Activated CD8-positive, alpha-beta T cell treated with anti-CD3 and anti-CD28 coated beads for 36 hours (primary cell): ENCODE results near the gene AATK. TPM values are rescaled to one million over a fixed set of nuclear protein-coding genes. Genes with fewer than 3 reads are reported as not detected.

Source experiments
- ATAC-seq: fragments of 200-7000 bp; cut with Tn5 transposase; one replicate; pipeline ENCODE4 v1.10.0; 2021; ENCODE audit warnings: mild to moderate bottlenecking, moderate library complexity
- CTCF ChIA-PET: fragments of 350-600 bp; sonication (Branson Sonifier 250); formaldehyde crosslinking; loops from one replicate; lab custom pipeline; 2021; ENCODE audit warnings: antibody characterized with exemption; lab: Charles Lee
- POLR2A ChIA-PET: fragments of 350-600 bp; sonication (Branson Sonifier 250); formaldehyde crosslinking; loops from one replicate; lab custom pipeline; 2021; ENCODE audit warnings: antibody characterized with exemption; lab: Charles Lee
- DNase-seq: peaks from one replicate; pipeline ENCODE4 v3.0.0-alpha.2; 2020
- H3K27ac Mint-ChIP-seq: one replicate; pipeline ENCODE4 v1.8.0; 2021; ENCODE audit warnings: mild to moderate bottlenecking, mixed read lengths
- H3K27me3 Mint-ChIP-seq: one replicate; pipeline ENCODE4 v1.8.0; 2021; ENCODE audit warnings: mixed read lengths
- H3K36me3 Mint-ChIP-seq: one replicate; pipeline ENCODE4 v1.8.0; 2021; ENCODE audit warnings: low read depth, mixed read lengths
- H3K4me1 Mint-ChIP-seq: one replicate; pipeline ENCODE4 v1.8.0; 2021; ENCODE audit warnings: low read depth, mixed read lengths
- H3K4me3 Mint-ChIP-seq: one replicate; pipeline ENCODE4 v1.8.0; 2021; ENCODE audit warnings: mild to moderate bottlenecking, moderate library complexity, mixed read lengths
- H3K9me3 Mint-ChIP-seq: one replicate; pipeline ENCODE4 v1.8.0; 2021; ENCODE audit warnings: mixed read lengths
- intact Hi-C: fragments of 100-400 bp; cut with micrococcal nuclease; formaldehyde crosslinking; loops from one replicate; pipeline ENCODE4 v1.10.0; 2022
- total RNA-seq, 2 experiments: library from RNA; stranded (reverse); gene quantifications; one replicate each; pipeline ENCODE4 v1.2.3, GENCODE V29; 2021
- TF ChIP-seq, protein P1 (sequence below): fragments of 200-600 bp; IDR thresholded peaks from one replicate; pipeline ENCODE4 v1.8.0; 2022; ENCODE audit warnings: antibody characterized with exemption, mild to moderate bottlenecking

The AATK gene
- total RNA-seq, 2 experiments from 2014 or later = 0.63 to 0.98 TPM

DNA sequence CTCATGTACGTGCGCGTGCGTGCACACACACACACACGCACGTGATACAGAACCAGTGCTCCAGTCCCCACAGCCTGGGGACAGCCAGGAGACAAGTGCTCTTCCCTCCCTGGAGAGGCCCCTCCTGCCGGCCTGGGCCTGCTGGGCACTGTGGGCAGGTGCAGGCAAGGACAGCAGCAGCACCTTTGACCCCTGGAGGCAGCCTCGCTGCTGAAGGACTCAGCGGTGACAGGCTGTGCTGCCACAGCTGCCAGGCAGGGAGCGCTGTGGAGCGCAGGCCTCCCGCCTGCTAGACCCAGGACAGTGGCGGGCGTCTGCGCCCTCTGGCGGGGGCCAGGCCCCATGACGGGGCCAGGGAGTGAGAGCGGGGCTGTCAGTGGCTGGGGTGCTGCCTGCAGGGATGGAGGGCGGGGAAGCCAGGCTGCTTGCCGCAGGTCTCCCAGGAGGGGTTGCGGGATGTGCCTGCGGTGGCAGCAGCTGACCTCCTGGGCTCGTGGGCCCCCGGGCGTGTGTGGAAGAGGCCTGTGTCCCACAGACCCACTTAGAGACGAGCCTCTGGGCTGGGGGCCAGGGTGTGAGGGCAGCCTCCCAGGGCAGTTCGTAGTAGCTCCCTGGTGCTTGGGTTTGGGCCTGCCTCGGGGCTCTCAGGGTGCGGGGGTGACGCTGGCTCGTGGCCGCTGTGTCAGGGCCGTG is 64.3 kb downstream of the AATK start:
- Mint-ChIP-seq H3K4me1 (peaks cover 16% of the 10 kb centered on the region), H3K36me3 (no peaks in the 10 kb centered on the region), H3K4me3 (no peak overlapping the region), H3K9me3 (no peaks in the 10 kb centered on the region), H3K27ac (no peak overlapping the region), H3K27me3 (no peaks in the 10 kb centered on the region)
- TF ChIP-seq, protein P1, sequence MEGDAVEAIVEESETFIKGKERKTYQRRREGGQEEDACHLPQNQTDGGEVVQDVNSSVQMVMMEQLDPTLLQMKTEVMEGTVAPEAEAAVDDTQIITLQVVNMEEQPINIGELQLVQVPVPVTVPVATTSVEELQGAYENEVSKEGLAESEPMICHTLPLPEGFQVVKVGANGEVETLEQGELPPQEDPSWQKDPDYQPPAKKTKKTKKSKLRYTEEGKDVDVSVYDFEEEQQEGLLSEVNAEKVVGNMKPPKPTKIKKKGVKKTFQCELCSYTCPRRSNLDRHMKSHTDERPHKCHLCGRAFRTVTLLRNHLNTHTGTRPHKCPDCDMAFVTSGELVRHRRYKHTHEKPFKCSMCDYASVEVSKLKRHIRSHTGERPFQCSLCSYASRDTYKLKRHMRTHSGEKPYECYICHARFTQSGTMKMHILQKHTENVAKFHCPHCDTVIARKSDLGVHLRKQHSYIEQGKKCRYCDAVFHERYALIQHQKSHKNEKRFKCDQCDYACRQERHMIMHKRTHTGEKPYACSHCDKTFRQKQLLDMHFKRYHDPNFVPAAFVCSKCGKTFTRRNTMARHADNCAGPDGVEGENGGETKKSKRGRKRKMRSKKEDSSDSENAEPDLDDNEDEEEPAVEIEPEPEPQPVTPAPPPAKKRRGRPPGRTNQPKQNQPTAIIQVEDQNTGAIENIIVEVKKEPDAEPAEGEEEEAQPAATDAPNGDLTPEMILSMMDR = peak; percentile 100
- DNase-seq = peak; percentile 90
- intact Hi-C loops = loop anchor here (5.0 kb wide), 1 partner anchor 74 kb away; no protein-coding TSS in a partner anchor
- ChIA-PET POLR2A (interaction anchor here (1.0 to 1.6 kb wide), 3 partner anchors 17 to 78 kb away, joined by 3 to 4 read pairs (median 4); no protein-coding TSS in a partner anchor), CTCF (interaction anchor here (0.6 to 3.7 kb wide), 28 partner anchors 9 to 134 kb away, joined by 3 to 55 read pairs (median 4); partner anchors contain the start of gene BAIAP2)
- ATAC-seq = peak; percentile 99

DNA sequence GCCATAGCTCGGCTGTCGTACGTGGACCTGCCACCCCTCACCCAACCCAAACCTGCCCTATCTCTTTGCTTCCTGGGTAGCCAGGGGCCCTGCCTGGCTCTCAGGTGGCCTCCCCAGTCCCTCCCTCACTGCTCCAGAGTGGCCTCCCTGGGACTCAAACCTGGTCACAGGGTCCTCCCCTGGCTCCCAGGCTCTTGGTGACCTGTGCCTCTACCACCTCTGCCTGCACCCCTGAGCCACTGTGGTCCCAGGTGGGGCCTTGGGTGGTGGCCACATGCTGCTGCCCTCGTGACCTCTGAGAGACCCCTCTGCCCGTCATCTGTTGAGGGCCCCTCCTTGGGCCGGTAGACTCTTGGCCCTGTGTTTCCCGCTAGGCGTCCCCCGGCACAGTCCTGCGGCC is 65.4 kb downstream of the AATK start:
- Mint-ChIP-seq H3K4me1 (peaks cover 27% of the 10 kb centered on the region), H3K36me3 (no peaks in the 10 kb centered on the region), H3K27me3 (no peaks in the 10 kb centered on the region), H3K9me3 (no peaks in the 10 kb centered on the region), H3K27ac (no peak overlapping the region), H3K4me3 (no peak overlapping the region)
- TF ChIP-seq, protein P1 = no peak
- ChIA-PET POLR2A (no interaction called here), CTCF (interaction anchor here (1.2 kb wide), 1 partner anchor 674 kb away, joined by 3 read pairs; no protein-coding TSS in a partner anchor)
- intact Hi-C loops = loop anchor here (5.0 kb wide), 1 partner anchor 73 kb away; no protein-coding TSS in a partner anchor
- ATAC-seq = no peak
- DNase-seq = no peak

DNA sequence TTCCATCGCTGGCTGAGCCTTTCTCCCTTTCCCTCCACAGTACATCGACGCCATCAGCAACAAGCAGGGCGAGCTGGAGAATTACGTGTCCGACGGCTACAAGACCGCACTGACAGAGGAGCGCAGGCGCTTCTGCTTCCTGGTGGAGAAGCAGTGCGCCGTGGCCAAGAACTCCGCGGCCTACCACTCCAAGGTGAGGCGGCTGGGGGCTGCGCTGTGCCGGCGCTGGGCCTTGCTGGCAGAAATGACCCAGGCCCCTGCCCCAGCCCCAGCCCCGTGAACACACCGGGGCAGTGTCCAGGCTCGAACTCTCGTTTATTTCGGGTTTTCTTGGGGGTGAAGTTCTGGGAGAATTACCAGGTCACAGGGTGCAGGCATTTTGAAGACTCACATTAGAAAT is 66.1 kb downstream of the AATK start:
- no peaks in the 10 kb centered on the region for H3K9me3 Mint-ChIP-seq
- ChIA-PET POLR2A (no interaction called here), CTCF (interaction anchor here (1.0 to 1.2 kb wide), 2 partner anchors 76 to 673 kb away, joined by 3 to 7 read pairs; no protein-coding TSS in a partner anchor)
- peaks cover 33% of the 10 kb centered on the region for H3K4me1 Mint-ChIP-seq
- TF ChIP-seq, protein P1 = no peak
- ATAC-seq (no peak), DNase-seq (no peak)
- H3K36me3 Mint-ChIP-seq = no peaks in the 10 kb centered on the region
- intact Hi-C loops = loop anchor here (5.0 kb wide), 1 partner anchor 73 kb away; no protein-coding TSS in a partner anchor
- no peak overlapping the region for H3K27ac Mint-ChIP-seq
- H3K27me3 Mint-ChIP-seq = no peaks in the 10 kb centered on the region
- H3K4me3 Mint-ChIP-seq = no peak overlapping the region

DNA sequence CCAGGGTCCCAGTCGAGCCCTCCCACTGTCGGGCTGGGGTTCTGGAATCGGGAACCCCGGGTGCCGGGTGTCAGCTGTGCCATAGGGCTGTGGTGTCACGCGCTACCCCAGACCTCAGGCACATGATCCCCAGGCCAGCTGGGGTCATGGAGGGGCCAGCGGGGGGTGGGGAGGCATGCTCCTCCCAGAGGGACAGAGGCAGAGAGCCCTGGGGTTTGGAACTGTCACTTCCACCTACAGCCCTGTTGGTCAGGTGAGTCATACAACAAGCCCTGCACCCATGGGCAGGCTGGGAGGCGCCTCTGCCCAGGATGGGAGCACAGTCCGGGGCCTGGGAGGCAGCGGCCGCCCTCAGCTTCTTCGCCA is 68.1 kb downstream of the AATK start:
- TF ChIP-seq, protein P1 = no peak
- Mint-ChIP-seq H3K27me3 (no peaks in the 10 kb centered on the region), H3K4me1 (peaks cover 46% of the 10 kb centered on the region), H3K27ac (no peak overlapping the region), H3K36me3 (no peaks in the 10 kb centered on the region), H3K4me3 (no peak overlapping the region), H3K9me3 (no peaks in the 10 kb centered on the region)
- POLR2A ChIA-PET = interaction anchor here (0.6 to 1.2 kb wide), 3 partner anchors 66 to 113 kb away, joined by 3 to 4 read pairs (median 3); no protein-coding TSS in a partner anchor
- no peak for ATAC-seq
- DNase-seq = peak; percentile 55
- CTCF ChIA-PET = interaction anchor here (0.7 to 1.4 kb wide), 8 partner anchors 10 to 148 kb away, joined by 3 to 9 read pairs (median 3); partner anchors contain the start of gene CHMP6
- intact Hi-C loops = no loop called here
